Right lung (tissue), 5 donors: ENCODE measurements around the gene ARSA. TPM values are rescaled to one million over a fixed set of nuclear protein-coding genes. Genes with fewer than 3 reads are reported as not detected.
A peak's percentile ranks its signal among the peaks of the same experiment; 100 is the strongest.
"Not testable (repeated sequence)": the region's sequence is repeated elsewhere in the genome, so short reads cannot be mapped to it uniquely, and the experiment has no call there.

Experiments used
- DNase-seq, 2 donors: peaks; one replicate each; pipeline ENCODE4 v3.0.0-alpha.2; 2013
- polyA plus RNA-seq, 5 donors: library from polyadenylated mRNA; unstranded; fragments of 120-200 nt; gene quantifications; one replicate each; pipeline versions ENCODE4 v1.2.1 to v1.2.3, GENCODE V29; 2013; ENCODE audit warnings: inconsistent platforms in 1 of 5, low replicate concordance in 1 of 5; ENCODE audit not compliant: insufficient read length in 5 of 5, insufficient read depth in 1 of 5

Gene ARSA
- polyA plus RNA-seq, 5 donors, result 14.2 to 27.7 (median 18.1) TPM

- DNase-seq, result no peak
These were observed 28.4 kb upstream of the ARSA start for GRCh38 chr22:50656122-50657070.

GRCh38 chr22:50654664-50655063, 26.7 kb upstream of the ARSA start:
- DNase-seq, result not testable (repeated sequence)

- no peak for DNase-seq
These were observed 25.3 kb upstream of the ARSA start for GRCh38 chr22:50653256-50653655.

- not testable (repeated sequence) for DNase-seq
These were observed 15.8 kb upstream of the ARSA start for GRCh38 chr22:50643821-50644101.

- not testable (repeated sequence) for DNase-seq
These were observed 15.3 kb upstream of the ARSA start for GRCh38 chr22:50643021-50643820.

GRCh38 chr22:50641696-50642607, 14.0 kb upstream of the ARSA start:
- peak; percentile 79 to 82 for DNase-seq

- no peak for DNase-seq
These were observed 13.1 kb upstream of the ARSA start for GRCh38 chr22:50640857-50641647.

- DNase-seq, result not testable (repeated sequence)
These were observed 12.3 kb upstream of the ARSA start for GRCh38 chr22:50640296-50640695.

GRCh38 chr22:50635591-50635990, 7.6 kb upstream of the ARSA start:
- DNase-seq, result no peak

- DNase-seq, result no peak
These were observed 5.8 kb upstream of the ARSA start for GRCh38 chr22:50633771-50634170.

- DNase-seq, result no peak
These were observed 5.1 kb upstream of the ARSA start for GRCh38 chr22:50633086-50633485.

- no peak for DNase-seq
These were observed 2.4 kb upstream of the ARSA start for GRCh38 chr22:50630376-50630775.

GRCh38 chr22:50628543-50629134, 687 bp upstream of the ARSA start:
- DNase-seq, result no peak

GRCh38 chr22:50626850-50627641, 906 bp downstream of the ARSA start:
- DNase-seq, result no peak

GRCh38 chr22:50626314-50626849, 1.6 kb downstream of the ARSA start:
- no peak for DNase-seq

GRCh38 chr22:50625568-50626313, 2.2 kb downstream of the ARSA start:
- DNase-seq, result no peak

GRCh38 chr22:50625131-50625567, 2.8 kb downstream of the ARSA start:
- no peak for DNase-seq

GRCh38 chr22:50624347-50625130, 3.4 kb downstream of the ARSA start:
- no peak for DNase-seq
